GM19438 (cell line): ENCODE data around the gene ISLR2.
"Not testable (repeated sequence)": the region's sequence is repeated elsewhere in the genome, so short reads cannot be mapped to it uniquely, and the experiment has no call there.

ENCODE experiments used
- ATAC-seq: cut with Tn5 transposase; IDR thresholded peaks from one replicate; pipeline ENCODE4 v1.9.1; 2021; ENCODE audit warnings: low read depth; ENCODE audit not compliant: unreplicated experiment

ISLR2 gene

GRCh38 chr15:74156678-74157411 lies 26.5 kb downstream of the ISLR2 start:
- no peak for ATAC-seq

GRCh38 chr15:74157868-74158827 lies 27.8 kb downstream of the ISLR2 start:
- ATAC-seq: no peak

GRCh38 chr15:74158855-74159650 lies 28.7 kb downstream of the ISLR2 start:
- peak; percentile 56 for ATAC-seq

- ATAC-seq: no peak
These were observed 29.4 kb downstream of the ISLR2 start for GRCh38 chr15:74159773-74160172.

- not testable (repeated sequence) for ATAC-seq
These were observed 30.0 kb downstream of the ISLR2 start for GRCh38 chr15:74160390-74160789.

- ATAC-seq: not testable (repeated sequence)
These were observed 31.8 kb downstream of the ISLR2 start for GRCh38 chr15:74162195-74162536.

GRCh38 chr15:74165461-74165860 lies 35.1 kb downstream of the ISLR2 start:
- ATAC-seq: no peak

- ATAC-seq: no peak
These were observed 37.5 kb downstream of the ISLR2 start for GRCh38 chr15:74167891-74168331.

GRCh38 chr15:74168711-74169126 lies 38.3 kb downstream of the ISLR2 start:
- ATAC-seq: no peak

- ATAC-seq: no peak
These were observed 39.9 kb downstream of the ISLR2 start for GRCh38 chr15:74170071-74170844.

GRCh38 chr15:74170875-74171578 lies 40.6 kb downstream of the ISLR2 start:
- no peak for ATAC-seq

- ATAC-seq: no peak
These were observed 41.7 kb downstream of the ISLR2 start for GRCh38 chr15:74171965-74172541.

GRCh38 chr15:74172701-74173379 lies 42.5 kb downstream of the ISLR2 start:
- ATAC-seq: no peak

GRCh38 chr15:74173380-74174218 lies 43.2 kb downstream of the ISLR2 start, which contains the start of gene ISLR:
TSS of gene ISLR (plus strand) at chr15:74173710. CDS start at chr15:74174859, 1,149 bp downstream.
- no peak for ATAC-seq

- ATAC-seq: no peak
These were observed 44.0 kb downstream of the ISLR2 start for GRCh38 chr15:74174219-74174957.

- ATAC-seq: no peak
These were observed 44.5 kb downstream of the ISLR2 start for GRCh38 chr15:74174958-74175253.
